AG10803 (cell line): Measurements from ENCODE around the gene IQCB1.
"Not testable (repeated sequence)": the region's sequence is repeated elsewhere in the genome, so short reads cannot be mapped to it uniquely, and the experiment has no call there.

ENCODE experiments used
- DNase-seq: peaks from one replicate; pipeline ENCODE4 v3.0.0; 2010; ENCODE audit warnings: low read depth
- H3K4me3 ChIP-seq: 2 replicates; pipeline ENCODE4 v1.5.1; 2011; ENCODE audit warnings: mild to moderate bottlenecking, low read length, control low read depth
- TF ChIP-seq, protein P1 (sequence below): conservative IDR thresholded peaks from 2 replicates; pipeline ENCODE4 v1.5.1; 2011; ENCODE audit warnings: mild to moderate bottlenecking, low read length, control low read depth, inconsistent platforms

The IQCB1 gene

DNA sequence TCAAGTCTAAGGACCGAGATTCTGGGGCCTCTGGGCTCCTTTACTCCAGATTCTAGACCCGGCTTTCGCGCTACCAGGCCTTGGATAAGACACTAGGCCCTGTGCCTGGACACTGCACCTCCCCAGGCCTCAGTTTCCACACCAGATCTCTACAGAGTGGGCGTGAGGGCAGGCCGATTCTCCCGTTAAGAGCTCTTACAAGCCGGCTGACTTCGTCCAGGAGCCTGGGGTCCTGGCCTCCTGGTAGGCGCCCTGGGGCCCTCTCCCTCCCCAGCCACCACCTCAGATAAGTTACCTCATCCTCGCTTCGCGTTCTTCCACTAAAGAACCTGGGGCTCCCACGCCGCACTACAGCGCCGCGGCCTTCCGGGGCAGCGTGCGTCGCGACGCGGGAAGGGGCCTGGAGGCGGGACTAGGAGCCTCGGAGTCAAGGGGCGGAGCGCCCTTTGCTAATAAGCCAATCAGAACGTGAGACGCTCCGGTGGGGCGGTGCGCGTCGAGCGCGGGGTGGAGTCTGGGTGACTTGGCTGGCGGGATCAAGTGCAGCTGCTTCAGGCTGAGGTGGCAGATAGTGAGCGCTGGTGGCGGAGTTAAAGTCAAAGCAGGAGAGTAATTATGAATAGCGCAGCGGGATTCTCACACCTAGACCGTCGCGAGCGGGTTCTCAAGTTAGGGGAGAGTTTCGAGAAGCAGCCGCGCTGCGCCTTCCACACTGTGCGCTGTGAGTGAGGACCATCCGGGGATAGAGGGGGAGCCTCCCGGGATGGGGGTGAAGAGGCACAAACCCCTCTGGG, at the start of gene IQCB1, which contains the start of gene EAF2:
TSS of gene IQCB1 (minus strand) at position 390 of the 794 bp plus-strand sequence. CDS start 6,100 bp downstream, outside the sequence.
TSS of gene EAF2 (plus strand) at position 539 of the 794 bp plus-strand sequence. CDS start at position 616, 77 bp downstream.
- DNase-seq, result peak; percentile 92
- TF ChIP-seq, protein P1, sequence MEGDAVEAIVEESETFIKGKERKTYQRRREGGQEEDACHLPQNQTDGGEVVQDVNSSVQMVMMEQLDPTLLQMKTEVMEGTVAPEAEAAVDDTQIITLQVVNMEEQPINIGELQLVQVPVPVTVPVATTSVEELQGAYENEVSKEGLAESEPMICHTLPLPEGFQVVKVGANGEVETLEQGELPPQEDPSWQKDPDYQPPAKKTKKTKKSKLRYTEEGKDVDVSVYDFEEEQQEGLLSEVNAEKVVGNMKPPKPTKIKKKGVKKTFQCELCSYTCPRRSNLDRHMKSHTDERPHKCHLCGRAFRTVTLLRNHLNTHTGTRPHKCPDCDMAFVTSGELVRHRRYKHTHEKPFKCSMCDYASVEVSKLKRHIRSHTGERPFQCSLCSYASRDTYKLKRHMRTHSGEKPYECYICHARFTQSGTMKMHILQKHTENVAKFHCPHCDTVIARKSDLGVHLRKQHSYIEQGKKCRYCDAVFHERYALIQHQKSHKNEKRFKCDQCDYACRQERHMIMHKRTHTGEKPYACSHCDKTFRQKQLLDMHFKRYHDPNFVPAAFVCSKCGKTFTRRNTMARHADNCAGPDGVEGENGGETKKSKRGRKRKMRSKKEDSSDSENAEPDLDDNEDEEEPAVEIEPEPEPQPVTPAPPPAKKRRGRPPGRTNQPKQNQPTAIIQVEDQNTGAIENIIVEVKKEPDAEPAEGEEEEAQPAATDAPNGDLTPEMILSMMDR, result no peak
- H3K4me3 ChIP-seq, result peak within 1 kb of the TSS; percentile 80

DNA sequence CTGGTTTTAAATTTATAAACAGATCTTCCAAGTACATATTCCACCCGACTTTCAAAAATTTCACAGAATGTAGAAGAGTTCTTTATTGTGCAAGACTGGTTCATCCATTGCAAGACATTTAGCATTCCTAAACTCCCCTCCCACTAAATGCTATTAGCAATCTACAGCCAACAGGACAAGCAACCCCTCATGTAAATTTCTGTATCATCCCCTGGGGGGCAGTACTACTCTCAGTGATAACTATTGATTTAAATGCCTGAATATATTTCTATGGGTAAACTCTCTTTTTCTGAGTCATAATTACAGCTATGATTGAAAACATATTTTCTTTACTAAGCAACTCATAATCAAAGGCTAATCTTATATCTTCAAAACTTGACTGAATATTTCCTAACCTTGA, 48.6 kb upstream of the IQCB1 start:
- peak; percentile 7 for DNase-seq
- TF ChIP-seq, protein P1, result peak; percentile 42
- no peak overlapping the region for H3K4me3 ChIP-seq

DNA sequence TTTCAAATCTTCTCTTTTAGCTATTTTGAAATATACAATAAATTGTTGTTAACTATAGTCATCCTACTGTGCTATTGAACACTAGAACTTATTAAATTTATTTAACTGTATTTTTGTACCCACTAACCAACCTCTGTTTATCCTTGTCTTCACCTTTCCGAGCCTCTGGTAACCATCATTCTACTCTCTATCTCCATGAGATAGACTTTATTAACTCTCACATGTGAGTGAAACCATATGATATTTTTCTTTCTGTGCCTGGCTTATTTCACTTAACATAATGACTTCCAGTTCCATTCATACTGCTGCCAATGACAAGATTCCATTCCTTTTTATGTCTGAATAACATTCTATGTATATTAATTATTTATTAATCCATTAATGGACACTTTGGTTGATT, 43.6 kb upstream of the IQCB1 start:
- no peak overlapping the region for H3K4me3 ChIP-seq
- no peak for DNase-seq
- TF ChIP-seq, protein P1, result no peak

- no peak overlapping the region for H3K4me3 ChIP-seq
- TF ChIP-seq, protein P1, result no peak
- no peak for DNase-seq
These were observed 36.6 kb upstream of the IQCB1 start for GRCh38 chr3:121871430-121871829.

DNA sequence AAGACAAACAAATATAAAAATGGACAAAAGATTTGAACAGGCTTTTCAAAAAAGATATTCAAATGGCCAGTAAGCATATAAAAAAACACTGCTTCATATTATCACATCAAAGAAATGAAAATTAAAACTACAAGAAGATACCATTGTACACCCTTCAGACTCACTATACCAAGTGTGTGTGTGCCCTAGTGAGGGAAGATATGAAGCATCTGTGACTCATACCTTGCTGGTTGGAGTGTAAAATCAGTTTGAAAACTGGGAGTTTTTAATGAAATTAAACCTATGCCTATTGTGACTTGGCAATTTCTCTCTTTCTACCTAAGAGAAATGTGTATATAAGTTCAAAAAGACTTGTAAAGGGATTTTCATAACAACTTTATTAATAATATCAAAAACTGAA, 35.9 kb upstream of the IQCB1 start:
- TF ChIP-seq, protein P1, result no peak

GRCh38 chr3:121869736-121870135, 34.9 kb upstream of the IQCB1 start:
- TF ChIP-seq, protein P1, result no peak
- no peak overlapping the region for H3K4me3 ChIP-seq
- no peak for DNase-seq

More for the DNA sequence above, 35.9 kb upstream of the IQCB1 start:
- no peak overlapping the region for H3K4me3 ChIP-seq
- DNase-seq, result no peak

DNA sequence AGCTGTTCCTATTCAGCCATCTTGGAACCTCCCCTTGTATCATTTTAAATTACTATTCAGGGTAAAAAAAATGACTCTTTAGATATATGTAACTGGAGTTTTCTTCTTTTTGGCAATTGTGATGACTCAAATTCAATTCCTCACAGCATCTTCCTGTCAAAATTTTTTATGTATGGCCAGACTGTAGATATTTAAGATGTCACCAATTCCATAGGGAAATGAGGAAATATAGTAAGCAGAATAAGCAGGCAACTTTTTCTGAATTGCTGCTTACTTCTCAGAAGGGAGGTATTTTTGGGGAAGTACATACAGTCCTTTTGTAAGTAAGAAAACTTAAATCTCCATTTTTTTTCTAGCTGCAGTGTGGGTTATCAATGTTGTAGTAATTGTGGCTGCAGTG, 28.9 kb upstream of the IQCB1 start:
- DNase-seq, result no peak
- no peak overlapping the region for H3K4me3 ChIP-seq
- TF ChIP-seq, protein P1, result no peak

GRCh38 chr3:121863247-121863646, 28.4 kb upstream of the IQCB1 start:
- not testable (repeated sequence) for DNase-seq

DNA sequence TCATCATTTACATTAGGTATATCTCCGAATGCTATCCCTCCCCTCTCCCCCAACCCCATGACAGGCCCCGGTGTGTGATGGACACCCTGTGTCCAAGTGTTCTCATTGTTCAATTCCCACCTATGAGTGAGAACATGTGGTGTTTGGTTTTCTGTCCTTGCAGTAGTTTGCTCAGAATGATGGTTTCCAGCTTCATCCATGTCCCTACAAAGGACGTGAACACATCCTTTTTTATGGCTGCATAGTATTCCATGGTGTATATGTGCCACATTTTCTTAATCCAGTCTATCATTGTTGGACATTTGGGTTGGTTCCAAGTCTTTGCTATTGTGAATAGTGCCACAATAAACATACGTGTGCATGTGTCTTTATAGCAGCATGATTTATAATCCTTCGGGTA, 22.9 kb upstream of the IQCB1 start:
- not testable (repeated sequence) for DNase-seq, H3K4me3 ChIP-seq

More at GRCh38 chr3:121863247-121863646, 28.4 kb upstream of the IQCB1 start:
- not testable (repeated sequence) for H3K4me3 ChIP-seq
